Activated CD4-positive, alpha-beta T cell treated with anti-CD3 and anti-CD28 coated beads for 36 hours (primary cell): ENCODE data around the gene SLC22A7. TPM values are rescaled to one million over a fixed set of nuclear protein-coding genes. Genes with fewer than 3 reads are reported as not detected.

Experiments used
- ATAC-seq: fragments of 200-7000 bp; cut with Tn5 transposase; one replicate; pipeline ENCODE4 v1.10.0; 2021; ENCODE audit warnings: mild to moderate bottlenecking, moderate library complexity
- CTCF ChIA-PET: fragments of 350-600 bp; sonication (Branson Sonifier 250); formaldehyde crosslinking; loops from one replicate; lab custom pipeline; 2021; ENCODE audit warnings: antibody characterized with exemption; lab: Charles Lee
- POLR2A ChIA-PET: fragments of 350-600 bp; sonication (Branson Sonifier 250); formaldehyde crosslinking; loops from one replicate; lab custom pipeline; 2021; ENCODE audit warnings: antibody characterized with exemption, inconsistent platforms; lab: Charles Lee
- DNase-seq: peaks from one replicate; pipeline ENCODE4 v3.0.0-alpha.2; 2020
- H3K27ac Mint-ChIP-seq: one replicate; pipeline ENCODE4 v1.8.0; 2021; ENCODE audit warnings: mixed read lengths
- H3K27me3 Mint-ChIP-seq: one replicate; pipeline ENCODE4 v1.8.0; 2021; ENCODE audit warnings: mixed read lengths
- H3K36me3 Mint-ChIP-seq: one replicate; pipeline ENCODE4 v1.8.0; 2021; ENCODE audit warnings: low read depth, mixed read lengths
- H3K4me1 Mint-ChIP-seq: one replicate; pipeline ENCODE4 v1.8.0; 2021; ENCODE audit warnings: mixed read lengths
- H3K4me3 Mint-ChIP-seq: one replicate; pipeline ENCODE4 v1.8.0; 2021; ENCODE audit warnings: mild to moderate bottlenecking, moderate library complexity, mixed read lengths
- H3K9me3 Mint-ChIP-seq: one replicate; pipeline ENCODE4 v1.8.0; 2021; ENCODE audit warnings: low read depth, mixed read lengths
- intact Hi-C, 2 experiments: fragments of 100-400 bp; cut with DNase I in 1 of 2; cut with micrococcal nuclease in 1 of 2; formaldehyde crosslinking; loops; one replicate each; pipeline versions ENCODE4 v1.14.2 to v1.15.1; 2022 to 2024; cut with DNase I, micrococcal nuclease
- total RNA-seq, 2 experiments: library from RNA; stranded (reverse); gene quantifications; one replicate each; pipeline ENCODE4 v1.2.3, GENCODE V29; 2021

Gene SLC22A7
- total RNA-seq, 2 experiments from 2014 or later = not detected

DNA sequence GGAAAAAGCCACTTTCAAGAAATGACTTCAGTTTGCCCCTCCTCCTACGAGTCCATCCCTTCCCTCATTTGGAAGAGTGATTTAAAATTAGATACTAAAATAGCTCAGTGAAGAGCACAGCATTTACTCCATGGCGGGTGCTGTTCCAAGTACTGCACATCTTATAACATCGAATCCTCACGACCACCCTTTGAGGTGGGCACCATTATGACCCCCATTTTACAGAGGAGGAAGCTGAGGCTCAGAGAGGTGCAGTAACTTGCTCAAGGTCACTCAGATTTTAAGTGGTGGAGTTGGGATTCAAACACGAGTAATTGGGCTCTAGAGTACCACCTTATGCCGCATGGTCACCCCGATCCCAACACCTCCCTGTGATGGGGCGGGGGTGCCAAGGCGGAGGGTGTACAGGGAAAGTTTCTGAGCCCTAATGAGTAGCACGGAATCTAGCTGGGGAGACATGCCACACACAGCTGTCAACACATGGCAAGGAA, 29.2 kb upstream of the SLC22A7 start:
- ChIA-PET CTCF (interaction anchor here (0.6 to 1.2 kb wide), 6 partner anchors 10 to 710 kb away, joined by 3 to 4 read pairs (median 3); no protein-coding TSS in a partner anchor), POLR2A (interaction anchor here (0.6 kb wide), 1 partner anchor 215 kb away, joined by 3 read pairs; the partner anchor contains the start of gene CUL7)
- intact Hi-C loops = no loop called here
- Mint-ChIP-seq H3K4me3 (peak overlapping the region; percentile 34), H3K36me3 (no peaks in the 10 kb centered on the region), H3K27me3 (peaks cover 8% of the 10 kb centered on the region), H3K9me3 (no peaks in the 10 kb centered on the region), H3K27ac (no peak overlapping the region), H3K4me1 (peaks cover 3% of the 10 kb centered on the region)
- no peak for ATAC-seq
- no peak for DNase-seq

DNA sequence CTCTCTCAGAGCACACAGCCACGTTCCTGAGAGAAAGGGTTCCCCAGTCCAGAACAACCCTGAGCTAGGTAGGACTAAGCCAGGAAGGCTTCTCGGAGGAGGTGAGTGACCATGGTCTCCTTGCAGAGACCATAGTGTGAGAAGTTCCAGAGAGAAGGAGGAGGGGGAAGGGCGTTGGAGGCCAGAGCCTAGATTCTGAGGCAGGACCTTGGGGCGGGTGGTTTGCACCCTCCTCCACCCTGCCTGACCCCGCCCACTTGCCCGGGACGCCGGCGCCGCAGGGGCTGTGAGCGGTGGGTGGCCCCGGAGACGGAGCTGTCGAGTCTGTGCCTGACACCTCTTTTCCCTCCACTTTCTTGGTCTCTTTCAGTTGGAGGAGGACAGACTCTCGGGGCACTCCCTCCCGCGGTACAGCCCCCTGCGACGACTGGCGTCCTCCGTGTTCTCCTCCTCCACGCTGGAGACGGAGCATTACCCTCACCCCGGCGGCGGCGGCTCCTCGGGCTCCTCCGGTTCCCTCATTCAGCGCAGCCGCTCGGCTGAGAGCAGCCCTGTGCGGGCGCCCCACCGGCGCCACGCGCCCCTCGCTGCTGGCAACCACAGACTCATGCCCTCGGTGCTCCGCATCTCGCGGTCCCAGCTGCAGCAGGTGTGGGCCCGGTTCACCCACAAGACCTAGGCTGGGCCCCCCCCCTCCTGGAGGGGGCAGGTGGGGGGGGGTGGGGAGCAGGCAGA, 28.6 kb upstream of the SLC22A7 start:
- H3K27me3 Mint-ChIP-seq = peaks cover 13% of the 10 kb centered on the region
- H3K9me3 Mint-ChIP-seq = no peaks in the 10 kb centered on the region
- DNase-seq (peak; percentile 56), ATAC-seq (peak; percentile 68)
- ChIA-PET POLR2A (interaction anchor here (0.6 kb wide), 1 partner anchor 216 kb away, joined by 3 read pairs; the partner anchor contains the start of gene CUL7), CTCF (interaction anchor here (0.5 to 0.9 kb wide), 6 partner anchors 10 to 1138 kb away, joined by 3 to 6 read pairs (median 3); no protein-coding TSS in a partner anchor)
- intact Hi-C loops = no loop called here
- H3K36me3 Mint-ChIP-seq = no peaks in the 10 kb centered on the region
- H3K4me1 Mint-ChIP-seq = peaks cover 3% of the 10 kb centered on the region
- H3K27ac Mint-ChIP-seq = no peak overlapping the region
- H3K4me3 Mint-ChIP-seq = peak overlapping the region; percentile 34

DNA sequence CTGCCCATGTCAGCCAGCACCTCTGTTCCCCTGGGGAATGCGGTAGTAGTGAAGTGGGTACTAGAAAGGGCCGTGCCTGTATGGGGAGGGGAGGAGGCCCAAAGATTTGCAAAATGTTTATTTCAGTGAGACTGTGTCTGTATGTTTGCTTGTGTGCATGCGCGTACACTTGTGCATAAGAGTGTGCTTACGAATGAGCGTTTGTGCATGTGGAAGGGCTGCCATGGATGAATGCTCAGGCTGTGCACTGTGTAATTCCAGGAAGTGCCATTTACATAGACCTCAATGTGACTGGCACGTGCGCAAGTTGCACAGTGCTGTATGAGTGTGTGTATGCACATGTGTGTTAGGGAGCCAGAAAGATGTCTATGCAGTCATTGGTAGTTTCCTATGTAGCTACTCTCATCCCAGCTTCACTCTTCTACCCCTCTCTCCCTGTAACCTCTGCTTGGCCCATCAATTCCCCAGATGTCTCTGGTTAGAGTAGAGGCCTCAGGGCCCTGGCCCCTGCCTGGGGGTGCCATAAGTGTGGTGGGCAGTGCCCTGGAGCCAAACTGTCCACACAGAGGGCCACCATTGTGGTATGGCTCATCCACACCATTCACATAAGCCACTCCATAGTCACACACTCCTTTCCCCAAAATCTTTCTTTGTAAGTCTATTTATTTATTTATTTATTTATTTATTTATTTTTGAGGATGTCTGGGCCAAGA, 26.8 kb upstream of the SLC22A7 start:
- Mint-ChIP-seq H3K27me3 (peaks cover 18% of the 10 kb centered on the region), H3K27ac (no peak overlapping the region), H3K9me3 (no peaks in the 10 kb centered on the region), H3K4me1 (peaks cover 12% of the 10 kb centered on the region), H3K4me3 (no peak overlapping the region), H3K36me3 (no peaks in the 10 kb centered on the region)
- ChIA-PET CTCF (no interaction called here), POLR2A (no interaction called here)
- ATAC-seq (no peak), DNase-seq (no peak)
- intact Hi-C loops = no loop called here

DNA sequence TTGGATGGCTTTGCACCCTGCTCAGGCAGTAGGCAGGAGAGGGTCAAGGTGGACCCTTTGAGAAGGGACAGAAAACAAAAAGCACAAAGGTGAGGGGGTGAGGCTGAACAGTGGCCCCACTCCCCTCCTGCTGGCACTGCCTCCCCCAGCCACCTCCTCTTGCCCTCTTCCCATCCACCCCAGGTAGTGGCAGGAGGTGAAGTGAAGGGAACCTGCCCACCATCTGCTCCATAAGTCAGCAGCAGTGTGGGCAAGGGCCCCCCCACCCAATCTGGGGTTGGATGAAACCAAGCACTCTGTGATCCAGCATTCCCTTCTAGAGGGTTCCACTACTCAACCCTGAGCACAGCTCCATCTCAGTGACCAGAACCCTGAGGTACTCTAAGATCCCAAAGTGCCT, 26.1 kb upstream of the SLC22A7 start:
- no peak for ATAC-seq
- intact Hi-C loops = no loop called here
- POLR2A ChIA-PET = no interaction called here

DNA sequence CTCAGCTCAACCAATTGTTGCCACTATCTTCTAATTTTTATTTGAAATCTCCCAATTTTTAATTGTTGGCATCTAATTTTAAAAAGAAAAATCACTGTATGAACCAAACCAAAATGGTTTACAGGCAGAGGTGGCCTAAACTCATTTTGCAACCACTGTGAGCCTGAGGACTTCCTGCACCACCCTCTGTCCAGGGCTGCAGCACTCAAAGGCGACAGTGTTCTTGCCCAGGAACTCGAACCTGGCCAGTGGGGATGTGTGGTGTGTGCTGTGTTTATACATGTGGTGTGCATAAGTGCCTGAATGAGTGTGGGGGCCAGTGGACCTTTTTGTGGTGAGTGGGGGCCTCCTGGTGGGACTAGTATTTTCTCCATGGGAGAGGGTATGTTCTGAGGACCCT, 24.4 kb upstream of the SLC22A7 start:
- CTCF ChIA-PET = interaction anchor here (0.6 kb wide), 1 partner anchor 18 kb away, joined by 3 read pairs; no protein-coding TSS in a partner anchor
- DNase-seq = no peak
- H3K36me3 Mint-ChIP-seq = no peaks in the 10 kb centered on the region
- H3K4me1 Mint-ChIP-seq = peaks cover 19% of the 10 kb centered on the region
- H3K9me3 Mint-ChIP-seq = no peaks in the 10 kb centered on the region
- no peak for ATAC-seq
- no peak overlapping the region for H3K4me3 Mint-ChIP-seq
- POLR2A ChIA-PET = no interaction called here
- H3K27me3 Mint-ChIP-seq = peaks cover 23% of the 10 kb centered on the region
- intact Hi-C loops = no loop called here
- H3K27ac Mint-ChIP-seq = no peak overlapping the region

More for the DNA sequence above, 26.1 kb upstream of the SLC22A7 start:
- Mint-ChIP-seq H3K4me1 (peaks cover 17% of the 10 kb centered on the region), H3K27me3 (peaks cover 18% of the 10 kb centered on the region), H3K9me3 (no peaks in the 10 kb centered on the region), H3K4me3 (no peak overlapping the region), H3K36me3 (no peaks in the 10 kb centered on the region), H3K27ac (no peak overlapping the region)
- CTCF ChIA-PET = interaction anchor here (0.6 to 0.9 kb wide), 3 partner anchors 8 to 224 kb away, joined by 3 to 4 read pairs (median 3); no protein-coding TSS in a partner anchor
- DNase-seq = no peak

DNA sequence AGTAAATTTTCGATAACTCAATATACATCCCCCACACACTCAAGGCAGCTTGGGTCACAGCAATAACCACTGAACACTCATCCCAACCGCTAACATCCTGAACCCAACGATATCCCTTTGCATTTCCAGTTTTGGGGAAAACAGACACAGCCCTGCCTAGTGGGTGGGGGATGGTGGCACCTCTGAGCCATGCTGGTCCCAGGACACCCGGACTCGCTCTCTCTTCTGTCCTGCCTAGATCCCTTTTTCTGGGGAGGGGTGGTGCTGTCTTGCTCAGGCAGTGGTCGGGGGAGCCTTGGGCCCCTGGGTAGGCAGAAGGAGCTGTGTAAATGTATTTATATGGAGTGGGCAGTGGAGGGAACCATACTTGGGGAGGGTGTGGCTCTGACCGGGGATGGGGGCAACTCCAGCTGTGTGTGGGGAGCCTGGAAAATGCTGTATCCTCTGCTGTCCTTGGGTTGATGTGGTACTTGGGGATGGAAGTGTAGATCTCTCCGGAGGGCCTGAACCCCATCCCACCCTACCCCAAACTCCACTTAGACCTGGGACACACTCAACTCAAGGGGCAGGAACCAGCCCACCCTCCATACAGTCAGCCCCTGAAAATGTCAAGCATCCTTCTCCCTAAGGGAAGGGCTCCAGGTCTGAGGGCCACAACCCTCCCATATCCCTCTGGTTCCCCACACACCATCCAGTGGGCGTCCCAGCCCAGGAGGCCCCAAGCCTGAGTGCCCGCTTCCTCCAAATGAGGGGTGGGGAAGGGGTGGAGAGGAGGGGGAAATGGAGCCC, 23.7 kb upstream of the SLC22A7 start:
- peaks cover 16% of the 10 kb centered on the region for H3K4me1 Mint-ChIP-seq
- H3K9me3 Mint-ChIP-seq = no peaks in the 10 kb centered on the region
- CTCF ChIA-PET = interaction anchor here (0.6 kb wide), 1 partner anchor 17 kb away, joined by 3 read pairs; no protein-coding TSS in a partner anchor
- no peak overlapping the region for H3K27ac Mint-ChIP-seq
- DNase-seq (no peak), ATAC-seq (no peak)
- no peaks in the 10 kb centered on the region for H3K36me3 Mint-ChIP-seq
- peak overlapping the region; percentile 54 for H3K4me3 Mint-ChIP-seq
- H3K27me3 Mint-ChIP-seq = peaks cover 19% of the 10 kb centered on the region
- POLR2A ChIA-PET = interaction anchor here (0.6 kb wide), 1 partner anchor 46 kb away, joined by 4 read pairs; no protein-coding TSS in a partner anchor
- intact Hi-C loops = no loop called here

DNA sequence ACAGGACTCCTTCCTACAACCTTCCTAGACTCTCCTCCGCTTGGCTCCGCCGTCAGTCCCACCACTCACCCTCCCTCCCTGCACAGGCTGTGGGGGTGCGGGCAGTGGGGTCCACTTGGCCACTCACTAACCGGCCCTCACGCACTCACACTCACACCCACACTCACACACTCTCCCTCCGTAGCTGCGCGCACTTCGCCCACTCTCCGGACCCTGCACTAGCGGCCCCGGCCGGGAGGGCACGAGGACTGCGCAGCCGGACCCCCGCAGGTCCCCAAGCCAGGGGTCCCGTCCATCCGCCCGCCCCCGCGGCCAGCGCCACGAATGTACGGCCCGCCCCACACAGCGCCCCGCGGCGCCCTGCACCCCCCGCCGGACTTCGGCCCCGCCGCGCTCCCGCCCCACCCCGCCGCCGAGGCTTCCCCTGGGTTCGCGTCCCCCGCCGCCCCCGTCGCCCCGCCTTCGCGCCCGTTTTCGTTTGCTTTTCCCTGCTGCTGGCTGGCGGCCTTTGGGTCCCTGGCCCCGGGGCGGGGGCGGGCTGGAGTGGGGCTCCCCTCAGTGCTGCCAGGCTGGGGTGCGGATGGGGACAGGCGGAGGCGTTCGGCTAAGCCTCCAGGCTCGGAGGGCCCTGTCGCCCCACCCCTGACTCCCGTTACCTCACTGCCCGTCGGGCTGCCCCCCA, 23.0 kb upstream of the SLC22A7 start:
- Mint-ChIP-seq H3K27me3 (peaks cover 19% of the 10 kb centered on the region), H3K4me3 (peak overlapping the region; percentile 54), H3K4me1 (peaks cover 16% of the 10 kb centered on the region), H3K36me3 (no peaks in the 10 kb centered on the region), H3K27ac (no peak overlapping the region), H3K9me3 (no peaks in the 10 kb centered on the region)
- POLR2A ChIA-PET = interaction anchor here (0.6 kb wide), 1 partner anchor 45 kb away, joined by 4 read pairs; no protein-coding TSS in a partner anchor
- intact Hi-C loops = no loop called here
- CTCF ChIA-PET = no interaction called here
- peak; percentile 52 for DNase-seq
- peak; percentile 58 for ATAC-seq

DNA sequence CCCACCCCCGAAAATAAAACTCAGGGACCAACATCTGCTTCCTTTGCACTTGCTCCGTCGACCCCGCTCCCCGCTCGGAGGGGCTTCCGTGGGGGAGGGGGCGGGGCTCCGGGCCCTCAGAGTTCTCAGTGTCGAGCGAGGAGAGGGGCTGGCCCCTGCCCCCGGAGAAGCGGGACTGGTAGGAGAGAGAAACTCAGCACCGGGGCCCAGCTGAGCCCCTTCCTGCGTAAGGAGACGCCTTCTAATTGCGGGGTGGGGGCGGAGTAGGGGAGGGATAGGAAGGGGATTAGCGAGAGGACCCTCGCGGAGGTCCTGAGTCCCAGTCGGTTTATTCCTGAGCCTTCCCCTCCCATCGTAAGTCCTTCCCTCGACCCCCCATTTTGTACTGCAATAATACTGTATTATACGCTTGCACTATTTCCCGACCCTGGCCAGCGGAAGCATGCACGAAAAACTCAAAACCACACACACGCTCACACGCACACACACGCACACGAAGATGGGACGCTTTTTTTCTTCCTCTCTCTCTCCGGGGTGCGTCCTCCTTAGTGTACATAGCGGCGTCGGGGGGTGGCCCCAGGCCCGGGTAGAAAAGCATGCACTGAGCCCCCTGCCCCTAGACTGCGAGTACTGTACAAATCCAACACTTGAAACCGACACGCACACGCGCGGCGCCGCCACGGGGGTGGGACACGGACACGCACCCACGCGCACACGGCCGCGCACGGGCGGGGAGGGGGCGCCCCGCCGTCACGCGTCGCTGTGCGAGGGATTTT, 22.1 kb upstream of the SLC22A7 start:
- ATAC-seq (peak; percentile 57), DNase-seq (peak; percentile 59)
- intact Hi-C loops = no loop called here
- Mint-ChIP-seq H3K36me3 (no peaks in the 10 kb centered on the region), H3K4me3 (peak overlapping the region; percentile 61), H3K9me3 (no peaks in the 10 kb centered on the region), H3K27ac (no peak overlapping the region), H3K4me1 (peaks cover 16% of the 10 kb centered on the region), H3K27me3 (peaks cover 15% of the 10 kb centered on the region)
- ChIA-PET CTCF (no interaction called here), POLR2A (no interaction called here)

DNA sequence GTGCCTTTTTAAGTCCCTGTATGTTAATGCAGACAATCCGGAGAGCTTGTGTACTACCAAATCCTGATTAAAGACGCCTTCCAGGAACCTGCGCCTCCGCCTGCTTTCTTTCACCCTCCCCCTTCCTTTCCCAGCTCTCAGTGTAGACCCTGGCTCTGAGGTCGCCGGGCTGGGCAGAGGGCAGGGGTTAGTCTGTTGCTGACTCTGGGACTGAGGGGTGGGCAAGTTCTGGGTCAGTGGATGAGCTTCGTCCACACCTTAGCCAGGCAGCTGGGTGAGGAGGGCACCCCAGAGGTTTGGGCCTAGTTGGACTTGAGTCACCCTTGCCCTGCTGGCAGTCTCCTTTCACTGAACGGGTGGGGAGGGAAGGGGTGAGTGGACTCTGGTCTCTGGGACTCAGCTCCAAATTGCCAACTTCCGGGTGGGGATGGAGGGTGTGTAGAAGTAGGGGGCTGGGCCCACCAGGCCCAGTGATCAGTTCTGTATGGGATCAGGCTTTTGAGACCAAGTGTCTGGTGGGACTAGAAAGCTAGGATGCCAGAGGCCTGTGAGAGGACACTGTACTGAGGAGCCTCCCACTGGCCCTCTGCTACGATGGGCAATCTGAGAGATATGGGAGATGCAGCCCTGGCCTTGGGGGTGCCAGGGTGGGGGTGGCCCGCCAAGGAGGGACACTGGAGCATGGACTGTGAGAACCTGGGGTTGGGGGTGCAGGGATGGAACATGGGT, 21.3 kb upstream of the SLC22A7 start:
- no peaks in the 10 kb centered on the region for H3K9me3 Mint-ChIP-seq
- H3K27ac Mint-ChIP-seq = no peak overlapping the region
- intact Hi-C loops = no loop called here
- H3K36me3 Mint-ChIP-seq = no peaks in the 10 kb centered on the region
- H3K4me3 Mint-ChIP-seq = peak overlapping the region; percentile 9
- no peak for ATAC-seq
- ChIA-PET POLR2A (no interaction called here), CTCF (interaction anchor here (0.7 kb wide), 1 partner anchor 164 kb away, joined by 3 read pairs; no protein-coding TSS in a partner anchor)
- peaks cover 16% of the 10 kb centered on the region for H3K4me1 Mint-ChIP-seq
- DNase-seq = no peak
- H3K27me3 Mint-ChIP-seq = peaks cover 17% of the 10 kb centered on the region
